Activated naive CD8-positive, alpha-beta T cell treated with anti-CD3 and anti-CD28 coated beads, Interleukin-2, amount 50 U/mL, for 24 hours (primary cell): ENCODE results near the gene PDZK1IP1.
"Not testable (repeated sequence)": the region's sequence is repeated elsewhere in the genome, so short reads cannot be mapped to it uniquely, and the experiment has no call there.

ENCODE experiments used
- ATAC-seq: fragments of 150-1000 bp; cut with Tn5 transposase; one replicate; pipeline ENCODE4 v1.10.0; 2021
- DNase-seq: peaks from one replicate; pipeline ENCODE4 v3.0.0; 2021
- H3K27ac Mint-ChIP-seq: one replicate; pipeline ENCODE4 v1.8.0; 2021; ENCODE audit warnings: mild to moderate bottlenecking, mixed read lengths
- H3K27me3 Mint-ChIP-seq: one replicate; pipeline ENCODE4 v1.8.0; 2021; ENCODE audit warnings: mixed read lengths
- H3K36me3 Mint-ChIP-seq: one replicate; pipeline ENCODE4 v1.8.0; 2021; ENCODE audit warnings: low read depth, mixed read lengths
- H3K4me1 Mint-ChIP-seq: one replicate; pipeline ENCODE4 v1.8.0; 2021; ENCODE audit warnings: mixed read lengths
- H3K4me3 Mint-ChIP-seq: one replicate; pipeline ENCODE4 v1.8.0; 2021; ENCODE audit warnings: mild to moderate bottlenecking, moderate library complexity, mixed read lengths
- H3K9me3 Mint-ChIP-seq: one replicate; pipeline ENCODE4 v1.8.0; 2021; ENCODE audit warnings: mixed read lengths

PDZK1IP1 gene

DNA sequence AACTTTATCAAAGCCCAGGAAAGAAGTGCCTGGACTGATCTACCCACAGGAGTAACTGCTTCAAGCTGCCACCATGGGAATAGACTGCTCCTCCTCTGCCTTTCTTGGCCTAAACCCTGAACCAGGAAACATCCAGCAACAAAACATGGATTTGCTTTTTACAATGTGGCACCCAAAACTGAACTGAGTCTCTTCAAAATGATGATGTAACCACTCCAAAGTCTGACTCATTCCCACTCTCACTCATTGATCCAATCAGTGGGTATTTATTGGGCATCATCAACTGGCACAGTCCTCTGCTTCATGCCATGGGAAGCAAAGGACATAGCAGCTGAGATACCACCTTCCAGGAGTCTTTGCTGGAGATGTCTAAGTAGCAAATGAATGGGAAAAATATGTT is 29.1 kb downstream of the PDZK1IP1 start:
- ATAC-seq (no peak), DNase-seq (no peak)
- Mint-ChIP-seq H3K9me3 (no peaks in the 10 kb centered on the region), H3K27ac (no peak overlapping the region), H3K4me3 (no peak overlapping the region), H3K27me3 (peaks cover 21% of the 10 kb centered on the region), H3K4me1 (no peaks in the 10 kb centered on the region), H3K36me3 (no peaks in the 10 kb centered on the region)

DNA sequence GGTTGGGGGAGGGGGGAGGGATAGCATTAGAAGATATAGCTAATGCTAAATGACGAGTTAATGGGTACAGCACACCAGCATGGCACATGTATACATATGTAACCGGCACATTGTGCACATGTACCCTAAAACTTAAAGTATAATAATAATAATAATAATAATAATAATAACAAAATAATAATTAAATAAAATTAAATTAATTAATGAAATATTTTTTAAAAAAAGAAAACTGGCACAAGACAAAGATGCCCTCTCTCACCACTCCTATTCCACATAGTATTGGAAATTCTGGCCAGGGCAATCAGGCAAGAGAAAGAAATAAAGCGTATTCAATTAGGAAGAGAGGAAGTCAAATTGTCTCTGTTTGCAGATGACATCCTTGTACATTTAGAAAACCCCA is 31.9 kb downstream of the PDZK1IP1 start:
- not testable (repeated sequence) for ATAC-seq, H3K27ac Mint-ChIP-seq, H3K9me3 Mint-ChIP-seq, H3K36me3 Mint-ChIP-seq, H3K4me1 Mint-ChIP-seq, DNase-seq, H3K4me3 Mint-ChIP-seq
- H3K27me3 Mint-ChIP-seq: peaks cover 20% of the 10 kb centered on the region

DNA sequence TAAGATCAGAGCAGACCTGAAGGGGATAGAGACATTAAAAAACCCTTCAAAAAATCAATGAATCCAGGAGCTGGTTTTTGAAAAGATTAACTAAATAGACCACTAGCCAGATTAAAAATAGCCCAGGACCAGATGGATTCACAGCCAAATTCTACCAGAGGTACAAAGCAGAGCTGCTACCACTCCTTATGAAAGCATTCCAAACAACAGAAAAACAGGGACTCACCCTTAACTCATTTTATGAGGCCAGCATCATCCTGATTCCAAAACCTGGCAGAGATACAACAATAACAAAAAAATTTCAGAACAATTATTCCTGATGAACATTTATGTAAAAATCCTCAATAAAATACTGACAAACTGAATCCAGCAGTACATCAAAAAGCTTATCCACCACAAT is 33.4 kb downstream of the PDZK1IP1 start:
- peaks cover 18% of the 10 kb centered on the region for H3K27me3 Mint-ChIP-seq
- DNase-seq, ATAC-seq, H3K4me1 Mint-ChIP-seq, H3K4me3 Mint-ChIP-seq, H3K27ac Mint-ChIP-seq, H3K9me3 Mint-ChIP-seq, H3K36me3 Mint-ChIP-seq: not testable (repeated sequence)

DNA sequence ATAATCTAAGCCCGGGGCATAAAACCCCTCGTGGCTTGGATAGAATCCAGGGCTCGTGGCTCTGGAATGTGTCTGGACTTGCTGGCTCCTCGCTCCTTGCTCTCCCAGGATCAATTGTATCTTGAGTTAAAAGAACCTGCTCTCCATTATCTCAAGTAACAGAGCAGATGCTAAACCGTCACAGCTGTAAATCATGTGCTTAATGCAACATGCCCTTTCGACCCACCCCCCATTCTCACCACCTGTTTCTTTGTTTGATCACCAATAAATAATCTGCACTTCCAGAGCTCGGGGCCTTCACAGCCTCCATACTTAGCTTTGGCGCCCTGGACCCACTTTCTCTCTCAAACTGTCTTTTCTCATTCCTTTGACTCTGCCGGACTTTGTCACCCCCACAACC is 40.7 kb downstream of the PDZK1IP1 start:
- not testable (repeated sequence) for H3K4me3 Mint-ChIP-seq, DNase-seq, H3K4me1 Mint-ChIP-seq, H3K27ac Mint-ChIP-seq, ATAC-seq, H3K36me3 Mint-ChIP-seq, H3K9me3 Mint-ChIP-seq
- H3K27me3 Mint-ChIP-seq: peaks cover 19% of the 10 kb centered on the region

DNA sequence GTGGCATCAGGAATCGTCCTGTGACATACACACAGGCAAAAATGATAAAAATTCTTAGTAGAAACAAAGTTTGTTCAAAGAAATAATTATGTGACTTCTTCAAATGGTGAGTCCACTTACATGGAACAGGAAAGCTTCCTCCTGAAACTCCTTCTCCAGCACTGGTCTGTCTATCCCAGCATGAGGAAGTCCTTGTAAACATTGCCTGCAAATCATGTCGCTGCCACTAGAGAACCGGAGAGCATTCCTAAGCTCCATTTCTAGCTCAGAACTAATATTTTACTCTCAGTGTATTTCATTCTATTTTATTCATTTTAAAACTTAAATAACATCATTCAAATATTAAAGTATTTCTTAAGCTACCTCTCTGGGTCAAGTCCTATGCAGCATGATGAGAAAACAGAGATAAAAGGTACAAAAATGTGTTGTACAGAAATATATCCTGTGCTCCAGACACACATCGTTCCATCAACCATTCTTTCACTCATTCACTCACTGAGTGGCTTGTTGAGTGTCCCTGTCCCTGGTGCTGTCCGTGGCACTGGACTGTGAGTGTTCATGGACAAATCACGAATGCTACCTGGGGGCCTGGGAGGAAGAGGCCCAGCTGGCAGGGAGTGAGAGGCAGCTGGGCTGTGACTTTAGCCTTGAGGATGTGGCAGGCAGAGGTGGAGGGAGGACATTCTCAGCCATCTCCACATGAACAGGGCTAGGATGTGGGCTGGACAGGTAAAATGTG is 42.6 kb downstream of the PDZK1IP1 start:
- ATAC-seq (no peak), DNase-seq (no peak)
- H3K4me1 Mint-ChIP-seq: peaks cover 3% of the 10 kb centered on the region
- no peaks in the 10 kb centered on the region for H3K36me3 Mint-ChIP-seq
- no peak overlapping the region for H3K4me3 Mint-ChIP-seq
- H3K9me3 Mint-ChIP-seq: no peaks in the 10 kb centered on the region
- peaks cover 14% of the 10 kb centered on the region for H3K27me3 Mint-ChIP-seq
- no peak overlapping the region for H3K27ac Mint-ChIP-seq

DNA sequence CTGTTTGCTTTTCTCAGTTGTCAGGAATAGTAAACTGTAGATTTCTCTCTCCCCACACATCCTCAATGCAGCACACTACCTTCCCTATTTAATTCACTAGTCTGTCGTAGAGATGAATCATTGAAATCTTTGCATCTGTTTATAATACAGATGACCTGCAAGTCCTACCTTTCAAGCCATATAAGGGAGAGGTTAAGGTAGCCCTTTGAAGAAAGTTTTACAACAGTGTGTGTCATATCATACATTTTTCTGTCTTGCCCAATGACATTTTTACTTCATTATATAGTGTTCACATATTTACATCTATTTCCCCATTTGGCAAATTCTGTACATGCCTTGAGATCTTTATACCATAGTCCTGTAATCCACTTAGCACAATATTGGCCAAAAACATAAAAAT is 43.3 kb downstream of the PDZK1IP1 start:
- not testable (repeated sequence) for H3K27ac Mint-ChIP-seq, H3K4me3 Mint-ChIP-seq, ATAC-seq, DNase-seq, H3K4me1 Mint-ChIP-seq, H3K36me3 Mint-ChIP-seq, H3K9me3 Mint-ChIP-seq
- peaks cover 12% of the 10 kb centered on the region for H3K27me3 Mint-ChIP-seq

DNA sequence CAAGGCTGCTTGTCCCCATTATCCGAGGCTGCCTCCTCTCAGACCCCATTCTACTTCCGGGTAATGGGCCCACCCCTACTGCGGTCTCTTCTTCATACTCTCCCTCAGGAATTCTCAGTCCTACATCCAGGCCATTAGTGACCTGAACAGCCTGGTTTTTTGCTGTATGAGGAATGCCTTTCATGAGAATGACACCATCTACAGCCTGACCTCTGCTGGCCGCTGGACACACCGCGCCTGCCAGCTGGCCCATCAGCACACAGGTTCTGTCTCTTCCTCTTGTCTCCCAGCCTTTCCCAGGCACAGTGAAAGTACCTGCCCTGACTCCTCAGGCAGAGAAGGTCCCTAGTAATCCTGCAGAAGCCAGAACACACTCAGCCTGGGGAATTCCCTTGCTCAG is 46.2 kb downstream of the PDZK1IP1 start:
- H3K4me3 Mint-ChIP-seq, H3K9me3 Mint-ChIP-seq, H3K27ac Mint-ChIP-seq, H3K27me3 Mint-ChIP-seq, H3K36me3 Mint-ChIP-seq, H3K4me1 Mint-ChIP-seq, ATAC-seq, DNase-seq: not testable (repeated sequence)

DNA sequence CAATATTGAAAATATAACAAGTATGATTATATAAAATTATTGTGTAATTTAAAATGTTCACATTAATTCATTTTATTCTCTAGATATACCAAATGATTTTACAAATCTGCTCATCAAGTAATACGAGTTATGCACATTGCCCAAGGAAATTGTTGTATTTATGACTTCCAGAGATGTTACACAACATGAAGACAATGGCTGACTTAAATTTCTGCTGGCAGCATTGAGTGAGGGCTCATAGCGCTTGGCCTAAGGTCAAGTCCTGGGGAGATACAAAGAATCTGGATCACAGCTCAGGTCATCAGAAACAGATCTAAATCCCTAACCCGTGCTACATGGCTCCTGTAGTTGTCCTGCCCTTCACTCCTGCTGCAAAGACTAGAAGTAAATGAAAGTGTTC is 49.5 kb downstream of the PDZK1IP1 start:
- ATAC-seq, H3K4me3 Mint-ChIP-seq, DNase-seq, H3K36me3 Mint-ChIP-seq, H3K27me3 Mint-ChIP-seq, H3K27ac Mint-ChIP-seq, H3K9me3 Mint-ChIP-seq, H3K4me1 Mint-ChIP-seq: not testable (repeated sequence)

DNA sequence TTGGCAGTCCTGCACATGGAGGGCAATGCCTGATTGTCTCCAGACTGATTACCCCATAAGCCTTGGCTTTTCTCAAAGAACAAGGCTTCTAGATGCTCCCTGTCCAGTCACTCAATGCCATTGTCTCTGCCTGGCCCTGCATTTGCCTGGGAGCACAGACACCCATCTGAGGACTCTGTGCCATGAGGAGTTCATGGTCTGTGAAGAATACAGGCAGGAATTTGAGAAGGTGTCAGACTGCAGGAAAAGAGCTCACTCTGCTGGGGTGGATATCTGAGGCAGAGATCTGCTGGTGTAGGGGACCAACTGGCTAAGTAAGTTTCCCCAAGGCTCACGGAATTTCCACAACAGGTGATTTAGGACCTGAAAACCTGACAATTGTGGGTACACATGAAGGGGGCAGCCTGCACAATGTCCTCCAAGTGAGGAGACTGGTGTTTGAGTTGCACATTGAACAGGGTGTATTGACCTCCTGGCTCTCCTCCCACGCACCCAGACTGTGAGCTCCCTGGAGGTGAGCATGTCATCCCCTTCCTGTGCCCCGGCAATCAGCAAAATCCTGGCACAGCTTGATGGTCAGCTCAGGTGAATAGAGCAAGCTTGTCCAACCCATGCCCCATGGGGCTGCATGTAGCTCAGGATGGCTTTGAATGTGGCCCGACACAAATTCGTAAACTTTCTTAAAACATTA is 51.8 kb downstream of the PDZK1IP1 start:
- H3K27ac Mint-ChIP-seq: no peak overlapping the region
- peaks cover 2% of the 10 kb centered on the region for H3K27me3 Mint-ChIP-seq
- H3K36me3 Mint-ChIP-seq: no peaks in the 10 kb centered on the region
- DNase-seq (no peak), ATAC-seq (no peak)
- H3K4me1 Mint-ChIP-seq: no peaks in the 10 kb centered on the region
- H3K4me3 Mint-ChIP-seq: no peak overlapping the region
- no peaks in the 10 kb centered on the region for H3K9me3 Mint-ChIP-seq

DNA sequence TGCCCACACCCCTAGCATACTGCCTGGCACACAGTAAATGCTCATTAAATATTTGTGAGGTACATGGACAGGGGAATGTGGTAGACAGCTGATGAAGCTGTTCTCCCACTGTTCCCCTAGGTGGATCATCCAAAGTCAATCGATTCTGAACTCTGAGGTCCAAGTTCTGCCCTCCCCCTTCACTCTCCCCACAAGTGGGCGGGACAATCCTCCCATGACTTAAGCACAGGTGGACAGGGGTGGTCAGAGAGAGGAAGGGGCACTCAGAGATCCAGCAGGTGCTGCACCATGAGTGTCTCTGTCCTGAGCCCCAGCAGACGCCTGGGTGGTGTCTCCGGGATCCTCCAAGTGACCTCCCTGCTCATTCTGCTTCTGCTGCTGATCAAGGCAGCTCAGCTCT is 52.6 kb downstream of the PDZK1IP1 start, which contains the start of gene CYP4A22:
CYP4A22 (plus strand) TSS at position 244 of the 400 bp plus-strand sequence; CDS start at position 289, 45 bp downstream.
- H3K27ac Mint-ChIP-seq: no peak within 1 kb of the TSS
- no peak for ATAC-seq
- no peaks in the 10 kb centered on the region for H3K9me3 Mint-ChIP-seq

More for the DNA sequence above, 52.6 kb downstream of the PDZK1IP1 start, which contains the start of gene CYP4A22:
- H3K4me1 Mint-ChIP-seq: no peaks in the 10 kb centered on the region
- no peaks in the 10 kb centered on the region for H3K36me3 Mint-ChIP-seq
- no peak within 1 kb of the TSS for H3K4me3 Mint-ChIP-seq
- no peak for DNase-seq
- peaks cover 2% of the 10 kb centered on the region for H3K27me3 Mint-ChIP-seq
